Gastroesophageal sphincter (tissue), 3 donors: ENCODE measurements around the gene ITGB2.

Experiments
- POLR2AphosphoS5 ChIP-seq: sonication (generic); formaldehyde crosslinking; IDR thresholded peaks from one replicate; pipeline ENCODE4 v1.6.1; 2017; ENCODE audit warnings: antibody characterized with exemption
- TF ChIP-seq, protein P1 (sequence below), 4 experiments: fragments of 200-600 bp in 2 of 4; fragments of 450-650 bp in 2 of 4; sonication (generic) in 1 of 4; IDR thresholded peaks; one replicate each; pipeline ENCODE4 v1.5.1; 2017 to 2019; ENCODE audit warnings: antibody characterized with exemption in 4 of 4, mild to moderate bottlenecking in 2 of 4, moderate library complexity in 2 of 4

DNA sequence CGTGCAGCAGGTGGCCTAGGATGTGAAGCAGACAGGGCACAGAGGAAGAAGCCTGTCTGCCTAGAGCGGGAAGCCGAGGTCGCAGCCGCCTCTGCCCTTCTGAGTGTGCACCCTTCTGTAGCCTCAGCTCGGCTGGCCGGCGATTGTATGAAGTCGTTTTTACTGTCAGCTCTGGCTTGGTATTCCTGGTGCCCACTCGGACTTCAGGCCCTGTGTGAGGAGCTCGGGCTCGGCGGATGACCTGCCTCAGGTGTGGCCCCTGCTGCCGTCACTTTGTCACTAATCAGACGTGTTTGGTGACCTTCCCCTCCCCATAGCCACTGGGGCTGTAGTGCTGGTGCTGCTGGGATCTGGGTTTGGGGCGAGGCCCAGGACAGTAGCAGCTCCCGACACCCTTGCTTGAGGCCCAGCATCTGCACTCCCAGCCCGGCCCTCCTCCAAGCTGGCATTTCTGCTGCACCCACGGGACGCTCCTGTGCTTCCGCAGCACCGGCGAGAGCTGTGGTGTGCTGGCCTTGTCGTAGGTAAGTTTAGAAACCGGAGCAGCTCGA is 37.3 kb upstream of the ITGB2 start:
- TF ChIP-seq, protein P1, sequence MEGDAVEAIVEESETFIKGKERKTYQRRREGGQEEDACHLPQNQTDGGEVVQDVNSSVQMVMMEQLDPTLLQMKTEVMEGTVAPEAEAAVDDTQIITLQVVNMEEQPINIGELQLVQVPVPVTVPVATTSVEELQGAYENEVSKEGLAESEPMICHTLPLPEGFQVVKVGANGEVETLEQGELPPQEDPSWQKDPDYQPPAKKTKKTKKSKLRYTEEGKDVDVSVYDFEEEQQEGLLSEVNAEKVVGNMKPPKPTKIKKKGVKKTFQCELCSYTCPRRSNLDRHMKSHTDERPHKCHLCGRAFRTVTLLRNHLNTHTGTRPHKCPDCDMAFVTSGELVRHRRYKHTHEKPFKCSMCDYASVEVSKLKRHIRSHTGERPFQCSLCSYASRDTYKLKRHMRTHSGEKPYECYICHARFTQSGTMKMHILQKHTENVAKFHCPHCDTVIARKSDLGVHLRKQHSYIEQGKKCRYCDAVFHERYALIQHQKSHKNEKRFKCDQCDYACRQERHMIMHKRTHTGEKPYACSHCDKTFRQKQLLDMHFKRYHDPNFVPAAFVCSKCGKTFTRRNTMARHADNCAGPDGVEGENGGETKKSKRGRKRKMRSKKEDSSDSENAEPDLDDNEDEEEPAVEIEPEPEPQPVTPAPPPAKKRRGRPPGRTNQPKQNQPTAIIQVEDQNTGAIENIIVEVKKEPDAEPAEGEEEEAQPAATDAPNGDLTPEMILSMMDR (IDR thresholded peaks at IDR 0.05) = no peak
- TF ChIP-seq POLR2AphosphoS5 = no peak
